DMS53 (cell line): ENCODE data around the gene USP7.
"Not testable (repeated sequence)": the region's sequence is repeated elsewhere in the genome, so short reads cannot be mapped to it uniquely, and the experiment has no call there.

Experiments
- DNase-seq: peaks from one replicate; lab custom pipeline; 2025; lab: John Stamatoyannopoulos, UW

USP7 gene

GRCh38 chr16:8925455-8925854 is 38.3 kb downstream of the USP7 start:
- no peak for DNase-seq

- no peak for DNase-seq
Observed at GRCh38 chr16:8924214-8924613, 39.5 kb downstream of the USP7 start.

- DNase-seq: no peak
Observed at GRCh38 chr16:8923199-8923598, 40.5 kb downstream of the USP7 start.

GRCh38 chr16:8921347-8921984 is 42.2 kb downstream of the USP7 start:
- DNase-seq: no peak

GRCh38 chr16:8920645-8921346 is 42.9 kb downstream of the USP7 start:
- DNase-seq: no peak

- no peak for DNase-seq
Observed at GRCh38 chr16:8919934-8920462, 43.7 kb downstream of the USP7 start.

- no peak for DNase-seq
Observed at GRCh38 chr16:8919089-8919933, 44.4 kb downstream of the USP7 start.

- not testable (repeated sequence) for DNase-seq
Observed at GRCh38 chr16:8917336-8917735, 46.4 kb downstream of the USP7 start.

GRCh38 chr16:8916541-8917225 is 47.0 kb downstream of the USP7 start:
- no peak for DNase-seq

- DNase-seq: no peak
Observed at GRCh38 chr16:8915722-8916301, 47.9 kb downstream of the USP7 start.

- no peak for DNase-seq
Observed at GRCh38 chr16:8914098-8914497, 49.6 kb downstream of the USP7 start.

GRCh38 chr16:8912793-8913192 is 50.9 kb downstream of the USP7 start:
- no peak for DNase-seq

- DNase-seq: no peak
Observed at GRCh38 chr16:8910811-8911210, 52.9 kb downstream of the USP7 start.

GRCh38 chr16:8908810-8909468 is 54.8 kb downstream of the USP7 start:
- DNase-seq: no peak

- no peak for DNase-seq
Observed at GRCh38 chr16:8907096-8907495, 56.6 kb downstream of the USP7 start.

GRCh38 chr16:8905795-8906591 is 57.7 kb downstream of the USP7 start:
- DNase-seq: peak; percentile 5

- DNase-seq: peak; percentile 51
Observed at GRCh38 chr16:8905168-8905762, 58.4 kb downstream of the USP7 start.

- no peak for DNase-seq
Observed at GRCh38 chr16:8904018-8904430, 59.7 kb downstream of the USP7 start.

GRCh38 chr16:8903004-8903403 is 60.7 kb downstream of the USP7 start:
- no peak for DNase-seq

- no peak for DNase-seq
Observed at GRCh38 chr16:8901320-8901861, 62.3 kb downstream of the USP7 start.
